ENCODE data around the gene GANAB.

DNA sequence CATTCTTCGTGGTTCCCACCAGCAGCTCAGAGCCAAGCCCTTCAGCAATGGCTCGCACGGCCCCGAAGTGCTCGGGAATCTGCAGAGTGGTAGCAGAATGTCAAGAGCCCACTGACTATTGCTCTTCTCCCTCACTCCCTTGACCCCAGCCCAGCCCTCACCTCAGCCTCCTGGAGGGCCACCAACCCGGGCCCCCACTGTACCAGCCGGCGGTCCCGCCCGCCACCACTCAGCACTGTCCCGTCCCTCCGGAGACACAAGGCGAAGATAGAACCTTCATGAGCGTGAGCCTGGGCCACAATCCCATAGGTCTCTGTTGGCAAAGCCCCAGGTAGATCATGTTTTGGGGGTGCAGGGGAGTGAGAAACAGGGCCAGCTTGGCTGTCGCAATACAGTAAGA, 40.5 kb downstream of the GANAB start:
- TF ChIP-seq, protein P1, sequence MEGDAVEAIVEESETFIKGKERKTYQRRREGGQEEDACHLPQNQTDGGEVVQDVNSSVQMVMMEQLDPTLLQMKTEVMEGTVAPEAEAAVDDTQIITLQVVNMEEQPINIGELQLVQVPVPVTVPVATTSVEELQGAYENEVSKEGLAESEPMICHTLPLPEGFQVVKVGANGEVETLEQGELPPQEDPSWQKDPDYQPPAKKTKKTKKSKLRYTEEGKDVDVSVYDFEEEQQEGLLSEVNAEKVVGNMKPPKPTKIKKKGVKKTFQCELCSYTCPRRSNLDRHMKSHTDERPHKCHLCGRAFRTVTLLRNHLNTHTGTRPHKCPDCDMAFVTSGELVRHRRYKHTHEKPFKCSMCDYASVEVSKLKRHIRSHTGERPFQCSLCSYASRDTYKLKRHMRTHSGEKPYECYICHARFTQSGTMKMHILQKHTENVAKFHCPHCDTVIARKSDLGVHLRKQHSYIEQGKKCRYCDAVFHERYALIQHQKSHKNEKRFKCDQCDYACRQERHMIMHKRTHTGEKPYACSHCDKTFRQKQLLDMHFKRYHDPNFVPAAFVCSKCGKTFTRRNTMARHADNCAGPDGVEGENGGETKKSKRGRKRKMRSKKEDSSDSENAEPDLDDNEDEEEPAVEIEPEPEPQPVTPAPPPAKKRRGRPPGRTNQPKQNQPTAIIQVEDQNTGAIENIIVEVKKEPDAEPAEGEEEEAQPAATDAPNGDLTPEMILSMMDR (IDR thresholded peaks at IDR 0.05 in 4 of 5, conservative IDR thresholded peaks at IDR 0.05 in 1 of 5), result no peak
- TF ChIP-seq POLR2A (IDR thresholded peaks at IDR 0.05), result no peak
